ENCODE results near the gene STX8. TPM values are rescaled to one million over a fixed set of nuclear protein-coding genes. Genes with fewer than 3 reads are reported as not detected.
A peak's percentile ranks its signal among the peaks of the same experiment; 100 is the strongest.
"Not testable (repeated sequence)": the region's sequence is repeated elsewhere in the genome, so short reads cannot be mapped to it uniquely, and the experiment has no call there.

Gene STX8, protein sequence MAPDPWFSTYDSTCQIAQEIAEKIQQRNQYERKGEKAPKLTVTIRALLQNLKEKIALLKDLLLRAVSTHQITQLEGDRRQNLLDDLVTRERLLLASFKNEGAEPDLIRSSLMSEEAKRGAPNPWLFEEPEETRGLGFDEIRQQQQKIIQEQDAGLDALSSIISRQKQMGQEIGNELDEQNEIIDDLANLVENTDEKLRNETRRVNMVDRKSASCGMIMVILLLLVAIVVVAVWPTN
- polyA plus RNA-seq (2013, experiment 1 of 2; ENCODE audit: insufficient read length), result 61.8 TPM
- 64.8 TPM for polyA plus RNA-seq (2013, experiment 2 of 2; ENCODE audit: insufficient read length)

DNA sequence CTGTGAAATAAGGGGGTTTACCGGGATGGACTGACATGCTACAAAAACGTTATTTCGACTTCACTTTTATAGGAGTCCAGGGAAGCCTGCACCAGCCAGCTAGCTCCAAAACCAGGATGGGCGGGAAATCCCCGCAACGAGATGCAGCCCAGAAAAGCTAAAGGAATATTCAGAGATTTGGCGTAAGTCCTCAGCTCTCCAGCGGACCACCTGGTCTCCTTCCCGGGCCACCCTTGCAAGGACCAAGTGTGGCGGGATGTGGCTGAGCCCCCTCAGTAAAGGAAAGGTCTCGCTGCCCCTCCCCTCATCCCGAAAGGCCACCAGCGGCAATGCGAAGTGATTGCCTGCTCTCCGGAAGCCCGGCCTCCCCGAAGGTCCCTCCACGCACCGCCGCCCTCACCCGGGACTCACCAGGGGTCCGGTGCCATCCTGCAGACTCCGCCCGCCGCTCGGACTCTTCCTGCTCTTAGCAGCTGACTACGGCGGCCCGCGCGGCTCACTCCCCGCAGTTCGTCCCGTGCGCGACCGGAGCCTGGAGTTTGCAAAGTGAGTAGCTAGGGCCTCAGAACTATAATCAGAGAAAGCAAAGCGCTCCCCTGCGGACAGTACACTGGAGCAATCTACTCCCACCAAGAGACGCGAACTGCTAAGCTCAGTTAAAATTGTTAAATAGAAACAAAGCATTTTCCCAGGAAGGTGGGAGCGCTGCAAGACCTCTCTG, at the start of gene STX8:
Gene STX8, minus strand, starts transcription at position 440 of the 721 bp plus-strand sequence. Its CDS starts 12 bp downstream, at position 428.
- DNase-seq, result peak; percentile 89

DNA sequence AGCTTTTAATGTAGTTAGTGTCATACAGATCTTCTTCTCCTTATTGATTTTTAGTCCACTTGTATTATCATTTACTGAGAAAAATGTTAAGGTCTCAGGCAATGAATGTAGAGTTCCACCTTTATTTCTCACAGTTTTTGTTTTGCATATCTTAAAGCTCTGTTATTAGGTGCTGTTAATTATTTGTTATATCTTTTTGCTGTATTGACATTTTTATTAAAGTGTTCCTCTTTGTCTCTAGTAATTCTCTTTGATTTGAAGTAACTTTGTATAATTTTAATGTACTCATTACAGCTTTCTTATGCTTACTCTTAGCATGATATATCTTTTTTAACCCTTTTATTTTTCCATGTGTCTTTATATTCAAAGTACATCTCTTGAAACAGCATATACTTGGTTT, 47.3 kb upstream of the STX8 start:
- DNase-seq, result no peak

GRCh38 chr17:9615486-9615885, 39.9 kb upstream of the STX8 start:
- DNase-seq, result no peak

GRCh38 chr17:9612006-9612405, 36.4 kb upstream of the STX8 start:
- no peak for DNase-seq

GRCh38 chr17:9611557-9611956, 35.9 kb upstream of the STX8 start:
- DNase-seq, result no peak

GRCh38 chr17:9607058-9607457, 31.4 kb upstream of the STX8 start:
- DNase-seq, result not testable (repeated sequence)

GRCh38 chr17:9606453-9606852, 30.8 kb upstream of the STX8 start:
- no peak for DNase-seq

- not testable (repeated sequence) for DNase-seq
Observed at GRCh38 chr17:9604583-9604982, 29.0 kb upstream of the STX8 start.

GRCh38 chr17:9598661-9599060, 23.0 kb upstream of the STX8 start:
- DNase-seq, result no peak

GRCh38 chr17:9597638-9598037, 22.0 kb upstream of the STX8 start:
- DNase-seq, result not testable (repeated sequence)

DNA sequence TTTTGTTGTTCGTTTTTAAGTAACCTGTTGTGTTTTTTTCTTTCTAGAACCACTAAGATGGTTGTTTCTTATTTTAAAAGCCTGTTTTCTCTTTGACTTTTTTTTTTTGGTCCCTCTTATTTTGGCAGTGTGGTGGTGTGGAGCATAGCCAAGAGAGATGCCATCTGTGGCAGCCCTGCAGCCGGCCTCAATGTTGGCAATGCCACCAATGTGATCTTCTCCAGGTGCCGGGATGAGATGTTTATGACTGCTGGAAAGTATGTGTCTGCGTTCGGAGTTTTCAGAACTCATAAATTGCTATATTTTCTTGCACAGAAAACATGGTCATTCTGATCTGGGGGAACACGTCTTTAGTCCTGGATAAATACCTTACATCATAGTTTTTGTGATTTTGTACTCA, 18.4 kb upstream of the STX8 start:
- DNase-seq, result no peak

DNA sequence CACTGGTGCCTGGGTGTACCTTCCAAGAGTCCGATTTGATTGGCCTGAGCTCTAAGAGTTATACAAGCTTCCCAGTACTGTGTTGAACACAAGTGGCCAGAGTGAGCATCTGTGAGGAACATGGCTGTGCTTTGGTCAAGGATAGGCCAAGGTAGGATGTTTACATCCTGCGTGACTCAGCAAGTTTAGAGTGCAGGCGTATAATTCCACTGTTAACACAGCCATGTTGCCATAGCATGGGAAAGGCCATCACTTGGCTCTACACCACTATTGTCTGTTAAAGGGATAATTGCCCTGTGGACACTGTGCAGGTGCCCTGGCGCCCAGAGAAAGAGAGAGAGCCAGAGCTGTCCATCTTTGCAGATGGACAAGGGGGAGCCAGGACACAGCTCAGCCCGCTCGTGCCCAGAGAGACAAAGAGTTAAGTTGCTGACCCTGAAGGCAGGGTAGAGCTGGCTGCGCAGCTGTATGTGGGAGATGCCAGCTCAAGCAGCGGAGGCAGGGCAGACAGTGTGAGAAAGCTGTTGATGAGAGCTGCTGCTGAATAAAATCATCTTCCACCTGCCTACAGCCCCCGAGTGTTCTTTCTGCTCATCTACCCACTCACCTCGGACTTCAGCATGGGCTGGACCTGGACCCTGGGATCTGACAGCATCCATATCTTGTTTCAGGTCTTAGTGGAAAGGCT, 12.5 kb upstream of the STX8 start:
- no peak for DNase-seq

- no peak for DNase-seq
Observed at GRCh38 chr17:9577373-9577709, 1.7 kb upstream of the STX8 start.

DNA sequence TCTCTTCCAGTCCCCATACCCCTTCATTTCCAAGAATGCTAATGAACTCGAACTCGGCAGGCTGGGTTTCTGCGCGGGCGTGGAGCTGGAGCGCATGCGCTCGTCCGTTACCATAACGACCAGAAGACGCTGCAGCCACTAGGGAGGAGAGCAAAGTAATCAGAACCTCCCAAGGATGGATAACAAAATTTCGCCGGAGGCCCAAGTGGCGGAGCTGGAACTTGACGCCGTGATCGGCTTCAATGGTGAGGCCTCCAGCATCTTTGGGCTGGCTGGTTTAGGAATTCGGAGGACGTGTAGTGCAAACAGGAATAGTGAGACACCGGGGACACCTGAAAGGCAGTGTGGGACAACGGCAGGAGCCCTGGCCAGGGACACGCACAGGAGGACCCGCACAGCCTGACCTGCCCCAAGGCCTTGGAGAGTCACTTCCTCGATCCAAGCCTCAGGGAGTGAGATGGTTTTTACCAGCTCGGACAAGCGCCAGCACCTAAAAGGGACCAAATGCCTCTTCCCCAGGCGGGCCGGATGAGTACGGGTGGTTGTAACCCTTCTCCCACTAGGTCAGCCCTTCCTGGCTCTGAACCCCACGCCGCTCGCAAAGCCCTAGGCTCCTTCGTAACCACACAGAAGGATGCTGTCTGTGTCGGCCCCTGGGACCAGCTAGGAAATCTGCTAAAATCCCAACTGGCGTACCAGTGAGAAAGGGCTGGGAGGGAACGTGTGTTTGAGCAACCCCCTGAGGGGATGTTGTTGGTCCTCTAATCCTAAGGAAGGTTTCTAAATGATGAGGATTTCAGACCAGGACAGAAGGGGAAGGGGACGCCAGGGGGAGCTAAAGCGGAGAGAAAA, 1.1 kb upstream of the STX8 start, which contains the start of gene CFAP52:
Gene CFAP52, plus strand, starts transcription at position 122 of the 852 bp plus-strand sequence. Its CDS starts 54 bp downstream, at position 176.
- peak; percentile 77 for DNase-seq

- no peak for DNase-seq
Observed at GRCh38 chr17:9571201-9571600, 4.4 kb downstream of the STX8 start.

GRCh38 chr17:9568957-9569588, 6.5 kb downstream of the STX8 start:
- no peak for DNase-seq

DNA sequence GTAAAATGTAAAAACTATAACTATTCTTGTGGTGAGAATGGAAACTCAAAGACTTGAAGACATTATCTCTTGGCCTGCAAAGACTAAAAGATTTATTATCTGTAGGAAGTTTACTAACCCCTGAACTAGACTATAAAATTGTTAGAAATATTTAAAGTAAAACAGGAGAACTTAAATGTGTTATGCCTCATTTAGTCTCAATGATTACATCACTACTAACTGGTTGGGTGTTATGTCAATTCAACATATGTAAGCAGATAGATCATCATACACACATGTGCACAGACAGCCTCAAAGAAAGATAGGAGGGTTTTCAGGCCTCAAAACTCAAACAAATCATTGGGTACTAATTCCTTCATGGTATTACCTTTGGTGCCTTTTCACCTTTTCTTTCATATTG, 7.6 kb downstream of the STX8 start:
- DNase-seq, result no peak

- DNase-seq, result not testable (repeated sequence)
Observed at GRCh38 chr17:9566739-9567138, 8.9 kb downstream of the STX8 start.

- DNase-seq, result no peak
Observed at GRCh38 chr17:9566067-9566466, 9.6 kb downstream of the STX8 start.

- DNase-seq, result no peak
Observed at GRCh38 chr17:9564104-9564503, 11.5 kb downstream of the STX8 start.

DNA sequence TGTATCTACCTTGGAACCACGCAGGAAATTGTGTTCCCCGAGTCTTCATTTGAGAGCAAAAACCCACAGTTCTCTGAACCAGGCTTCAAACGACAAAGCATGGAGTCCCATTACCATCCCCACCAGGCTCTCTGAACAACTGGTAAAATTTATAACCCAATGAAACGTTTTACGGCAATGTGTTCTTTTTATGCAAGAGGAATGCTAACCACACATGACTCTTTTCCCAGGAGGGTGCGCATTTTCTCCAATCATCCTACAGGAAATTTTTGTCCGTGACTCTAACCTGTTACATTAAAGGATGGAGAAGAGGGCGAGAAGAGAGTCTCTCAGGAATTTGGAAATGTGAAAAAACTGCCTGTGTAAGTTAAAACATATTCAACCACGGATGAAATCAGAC, 17.8 kb downstream of the STX8 start:
- DNase-seq, result peak; percentile 73

DNA sequence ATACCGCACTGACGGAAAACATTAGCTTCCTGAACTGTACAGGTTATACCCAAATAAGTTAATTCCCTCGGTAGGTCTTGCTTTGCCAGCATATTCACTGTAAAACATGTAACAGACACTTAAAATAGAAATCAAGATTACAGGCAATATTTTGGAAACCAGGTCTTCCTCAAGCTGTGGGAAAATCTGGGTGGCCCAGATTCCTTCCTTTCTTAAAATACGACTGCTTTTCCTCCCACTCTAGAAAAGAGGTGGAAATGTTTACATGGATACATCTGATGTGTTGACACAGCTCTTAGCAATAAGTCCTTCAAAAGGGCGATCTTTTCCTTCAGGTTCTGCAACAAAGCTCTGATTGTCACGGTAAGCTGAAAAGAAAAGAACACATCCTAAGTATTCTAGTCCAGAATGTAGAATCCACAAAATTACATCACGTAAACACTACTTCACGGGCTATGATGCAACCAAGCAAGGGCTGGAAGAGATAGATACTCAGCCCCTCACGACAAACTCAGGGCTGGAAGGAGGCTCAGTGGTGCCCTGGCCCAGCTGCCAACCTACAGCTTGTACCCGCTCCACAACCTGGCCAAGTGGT, 18.4 kb downstream of the STX8 start:
- no peak for DNase-seq

Data from fibroblast of skin of abdomen (primary cell).